Breast epithelium (tissue), 4 donors: ENCODE data around the gene ABCC11. TPM values are rescaled to one million over a fixed set of nuclear protein-coding genes. Genes with fewer than 3 reads are reported as not detected.

Experiments
- DNase-seq, 2 donors: peaks; one replicate each; pipeline ENCODE4 v3.0.0-alpha.2; 2019; ENCODE audit warnings: low spot score in 2 of 2
- H3K27ac ChIP-seq, 2 donors: fragments of 200-600 bp; sonication (generic) in 1 of 2; one replicate each; pipeline ENCODE4 v1.5.1; 2016 to 2019; ENCODE audit warnings: mild to moderate bottlenecking in 1 of 2
- H3K27me3 ChIP-seq, 2 donors: fragments of 200-600 bp; sonication (generic) in 1 of 2; one replicate each; pipeline versions ENCODE4 v1.5.1 to v1.6.0; 2017 to 2019; ENCODE audit warnings: control low read depth in 1 of 2, mild to moderate bottlenecking in 1 of 2
- H3K36me3 ChIP-seq: fragments of 200-600 bp; one replicate; pipeline ENCODE4 v1.5.1; 2019
- H3K4me1 ChIP-seq, 2 donors: fragments of 200-600 bp; sonication (generic); one replicate each; pipeline ENCODE4 v1.5.1; 2016 to 2019; ENCODE audit warnings: control low read depth in 1 of 2
- H3K4me3 ChIP-seq, 3 donors: fragments of 200-600 bp; sonication (generic); 1 replicate in 2 of 3; 2 replicates in 1 of 3; pipeline ENCODE4 v1.5.1; 2016 to 2019; ENCODE audit warnings: mild to moderate bottlenecking in 3 of 3, moderate library complexity in 2 of 3
- H3K9me3 ChIP-seq, 2 donors: fragments of 200-600 bp; sonication (generic) in 1 of 2; one replicate each; pipeline ENCODE4 v1.5.1; 2016 to 2019; ENCODE audit warnings: control low read depth in 1 of 2
- CTCF ChIP-seq, 3 donors: fragments of 450-650 bp; IDR thresholded peaks; one replicate each; pipeline ENCODE4 v1.5.1; 2016 to 2017; ENCODE audit warnings: antibody characterized with exemption in 3 of 3, mild to moderate bottlenecking in 3 of 3, moderate library complexity in 3 of 3
- POLR2A ChIP-seq: fragments of 450-650 bp; IDR thresholded peaks from one replicate; pipeline ENCODE4 v1.6.1; 2016; ENCODE audit warnings: antibody characterized with exemption, mild to moderate bottlenecking, moderate library complexity
- POLR2AphosphoS5 ChIP-seq, 3 donors: sonication (generic); formaldehyde crosslinking; IDR thresholded peaks; one replicate each; pipeline ENCODE4 v1.6.1; 2017; ENCODE audit warnings: antibody characterized with exemption in 3 of 3
- intact Hi-C: fragments of 100-400 bp; cut with DNase I; formaldehyde crosslinking; loops from one replicate; pipeline ENCODE4 v1.15.1; 2023; ENCODE audit warnings: low total_unique reads
- total RNA-seq, 3 donors: library from RNA; depleted of rRNA; stranded (reverse); fragments of >200 nt; gene quantifications; one replicate each; pipeline ENCODE4 v1.1.0, GENCODE V29; 2016

ABCC11 gene
- 10 to 100 TPM in 1 of 3 donors, 1 to 10 TPM in 1, under 1 TPM in 1; 0.32 to 31.8 (median 5.4) TPM for total RNA-seq

GRCh38 chr16:48247311-48247710 is at the start of gene ABCC11:
TSS of gene ABCC11 (minus strand) at chr16:48247539. CDS start at chr16:48231921, 15,618 bp downstream.
- Histone ChIP-seq H3K27me3 (no peaks in the 10 kb centered on the region), H3K27ac (peak within 1 kb of the TSS; percentile 51 to 95), H3K4me1 (peaks cover 0 to 20% of the 10 kb centered on the region in 2 donors), H3K9me3 (no peaks in the 10 kb centered on the region), H3K36me3 (no peaks in the 10 kb centered on the region), H3K4me3 (peak within 1 kb of the TSS in 2 of 3 donors; percentile 87 to 90)
- no peak for TF ChIP-seq POLR2AphosphoS5 (IDR thresholded peaks at IDR 0.05)
- no peak for TF ChIP-seq POLR2A
- no peak for TF ChIP-seq CTCF (IDR thresholded peaks at IDR 0.05)
- intact Hi-C loops, result loop anchor here (10.0 kb wide), 1 partner anchor 533 kb away; no protein-coding TSS in a partner anchor
- no peak for DNase-seq

GRCh38 chr16:48295488-48296281 is 48.3 kb upstream of the ABCC11 start:
- Histone ChIP-seq H3K4me1 (no peaks in the 10 kb centered on the region), H3K27me3 (no peaks in the 10 kb centered on the region), H3K36me3 (peaks cover 2% of the 10 kb centered on the region), H3K9me3 (no peaks in the 10 kb centered on the region), H3K4me3 (no peak overlapping the region), H3K27ac (peak overlapping the region; percentile 65 to 77)
- DNase-seq, result no peak
- TF ChIP-seq POLR2A (no peak), CTCF (IDR thresholded peaks at IDR 0.05) (no peak), POLR2AphosphoS5 (IDR thresholded peaks at IDR 0.05) (no peak)
- intact Hi-C loops, result no loop called here

GRCh38 chr16:48294724-48295123 is 47.4 kb upstream of the ABCC11 start:
- Histone ChIP-seq H3K27ac (peak overlapping the region; percentile 65 to 77), H3K4me1 (no peaks in the 10 kb centered on the region), H3K4me3 (no peak overlapping the region), H3K9me3 (no peaks in the 10 kb centered on the region), H3K27me3 (no peaks in the 10 kb centered on the region), H3K36me3 (peaks cover 3% of the 10 kb centered on the region)
- no peak for DNase-seq
- TF ChIP-seq CTCF (IDR thresholded peaks at IDR 0.05) (no peak), POLR2A (no peak), POLR2AphosphoS5 (IDR thresholded peaks at IDR 0.05) (no peak)
- intact Hi-C loops, result no loop called here

DNA sequence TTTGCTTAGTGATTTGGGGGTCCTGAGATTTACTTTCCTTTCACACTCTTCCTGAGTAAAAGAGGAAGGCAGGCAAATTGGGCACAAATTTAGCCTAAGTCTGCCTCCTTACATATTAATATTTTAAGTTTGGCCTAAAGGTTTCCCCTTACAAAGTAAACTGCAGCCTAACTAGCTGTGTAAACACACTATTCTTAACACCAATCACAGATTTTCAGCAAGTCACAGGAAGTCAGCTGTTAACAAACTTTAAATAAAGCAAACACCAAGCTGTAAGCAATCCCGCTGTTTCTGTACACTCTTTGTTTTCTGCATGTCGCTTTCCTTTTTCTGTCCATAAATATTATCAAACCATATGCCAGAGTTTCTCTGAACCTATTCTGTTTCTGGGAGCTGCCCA is 45.1 kb upstream of the ABCC11 start:
- no peak for TF ChIP-seq CTCF (IDR thresholded peaks at IDR 0.05)
- TF ChIP-seq POLR2A, result no peak
- TF ChIP-seq POLR2AphosphoS5 (IDR thresholded peaks at IDR 0.05), result no peak
- intact Hi-C loops, result no loop called here
- Histone ChIP-seq H3K27ac (peak overlapping the region; percentile 22 to 43), H3K4me1 (no peaks in the 10 kb centered on the region), H3K27me3 (no peaks in the 10 kb centered on the region), H3K36me3 (peaks cover 7% of the 10 kb centered on the region), H3K4me3 (no peak overlapping the region), H3K9me3 (peaks cover 0 to 3% of the 10 kb centered on the region in 2 donors)
- no peak for DNase-seq

GRCh38 chr16:48291754-48292153 is 44.4 kb upstream of the ABCC11 start:
- no peak for DNase-seq
- peaks cover 0 to 10% of the 10 kb centered on the region in 2 donors for H3K9me3 ChIP-seq
- H3K27ac ChIP-seq, result peak overlapping the region; percentile 22 to 43
- no peaks in the 10 kb centered on the region for H3K4me1 ChIP-seq
- H3K27me3 ChIP-seq, result no peaks in the 10 kb centered on the region
- no peak for TF ChIP-seq POLR2AphosphoS5 (IDR thresholded peaks at IDR 0.05)
- TF ChIP-seq POLR2A, result no peak
- no peak for TF ChIP-seq CTCF (IDR thresholded peaks at IDR 0.05)
- H3K4me3 ChIP-seq, result no peak overlapping the region
- intact Hi-C loops, result no loop called here
- peaks cover 7% of the 10 kb centered on the region for H3K36me3 ChIP-seq
